HepG2 (cell line): ENCODE results near the gene CCDC70. TPM values are rescaled to one million over a fixed set of nuclear protein-coding genes. Genes with fewer than 3 reads are reported as not detected.

Source experiments
- ATAC-seq: fragments of 200-7000 bp; cut with Tn5 transposase; 3 replicates; pipeline ENCODE4 v1.9.1; 2020; ENCODE audit warnings: mild to moderate bottlenecking, moderate library complexity
- BruUV-seq: library from RNA; stranded (reverse); fragments of 400-500 nt; replicated peaks from 2 replicates; lab custom pipeline; 2021; lab: Mats Ljungman, UMichigan
- CTCF ChIA-PET: fragments of 300-600 bp; formaldehyde crosslinking; extraction: SDS; loops from one replicate; lab custom pipeline; 2021; ENCODE audit warnings: low total read pairs, inconsistent platforms, low intra/inter-chr PET ratio; lab: Yijun Ruan, JAX
- POLR2A ChIA-PET: fragments of 350-600 bp; sonication (Branson Sonifier 250); formaldehyde crosslinking; loops from one replicate; lab custom pipeline; 2020; ENCODE audit warnings: antibody characterized with exemption, inconsistent platforms; lab: Yijun Ruan, JAX
- DNase-seq: peaks from one replicate; pipeline ENCODE4 v3.0.0-alpha.2; 2015; ENCODE audit warnings: low spot score
- FAIRE-seq: peaks from 3 replicates; lab custom pipeline; 2011; peaks lifted over from hg19 to GRCh38; lab: Jason Lieb, UNC
- H2AFZ ChIP-seq: one replicate; pipeline ENCODE4 v1.6.1; 2011; ENCODE audit warnings: low read length, inconsistent platforms
- H3K27ac ChIP-seq: fragments of 300-600 bp; 3 replicates; pipeline ENCODE4 v1.8.0; 2011; ENCODE audit warnings: mixed run types, mild to moderate bottlenecking, mixed read lengths, low read length, inconsistent platforms; ENCODE audit not compliant: insufficient read depth; ENCODE audit errors: extremely low read length
- H3K27me3 ChIP-seq, 2 experiments: fragments of 200-600 bp in 1 of 2; 2 replicates in 1 of 2; 3 replicates in 1 of 2; pipeline versions ENCODE4 v1.6.0 to v1.8.0; 2011; ENCODE audit warnings: low read length in 2 of 2, mild to moderate bottlenecking in 2 of 2, moderate library complexity in 2 of 2, inconsistent platforms in 1 of 2; ENCODE audit not compliant: insufficient read depth in 2 of 2, control insufficient read depth in 1 of 2
- H3K36me3 ChIP-seq, 2 experiments: fragments of 200-600 bp in 1 of 2; replicated peaks in 1 of 2; 2 replicates in 1 of 2; 3 replicates in 1 of 2; pipeline versions ENCODE4 v1.5.1 to v1.8.0; 2011; ENCODE audit warnings: low read length in 2 of 2, inconsistent platforms in 1 of 2; ENCODE audit not compliant: insufficient read depth in 2 of 2, control insufficient read depth in 1 of 2
- H3K4me1 ChIP-seq: 2 replicates; pipeline ENCODE4 v1.5.1; 2012; ENCODE audit warnings: low read length, inconsistent platforms; ENCODE audit not compliant: insufficient read depth
- H3K4me2 ChIP-seq: 2 replicates; pipeline ENCODE4 v1.6.0; 2011; ENCODE audit warnings: low read depth, low read length, inconsistent platforms
- H3K4me3 ChIP-seq, 3 experiments: fragments of 200-600 bp in 1 of 3; sonication (generic), shearing (Covaris generic) in 1 of 3; replicated peaks in 1 of 3; 2 replicates each; pipeline ENCODE4 v1.5.1; 2011 to 2016; ENCODE audit warnings: low read length in 3 of 3, inconsistent platforms in 2 of 3, low read depth in 2 of 3, mild to moderate bottlenecking in 2 of 3, control low read depth in 1 of 3, mixed read lengths in 1 of 3; ENCODE audit not compliant: insufficient read depth in 1 of 3
- H3K79me2 ChIP-seq: one replicate; pipeline ENCODE4 v1.6.1; 2011; ENCODE audit warnings: low read length, inconsistent platforms; ENCODE audit not compliant: insufficient read depth
- H3K9ac ChIP-seq: 2 replicates; pipeline ENCODE4 v1.6.0; 2011; ENCODE audit warnings: mild to moderate bottlenecking, low read depth, low read length, inconsistent platforms; ENCODE audit not compliant: insufficient read depth
- H3K9me3 ChIP-seq: 2 replicates; pipeline ENCODE4 v1.5.1; 2012; ENCODE audit warnings: mild to moderate bottlenecking, low read length
- H4K20me1 ChIP-seq: 2 replicates; pipeline ENCODE4 v1.6.0; 2011; ENCODE audit warnings: inconsistent platforms, mild to moderate bottlenecking, low read length, moderate library complexity; ENCODE audit not compliant: insufficient read depth
- CEBPZ ChIP-seq: IDR thresholded peaks from 2 replicates; pipeline ENCODE4 v1.6.1; 2012; ENCODE audit warnings: low read length, improper control_type of control experiment
- LBX2 ChIP-seq: sonication (generic); formaldehyde crosslinking; IDR thresholded peaks from 2 replicates; pipeline ENCODE4 v1.5.0; 2020; ENCODE audit warnings: missing genetic modification reagents, mild to moderate bottlenecking, borderline replicate concordance
- PHF20 ChIP-seq: sonication (generic); formaldehyde crosslinking; IDR thresholded peaks from 2 replicates; pipeline ENCODE4 v1.5.0; 2020; ENCODE audit warnings: mild to moderate bottlenecking, missing genetic modification reagents
- POLR2AphosphoS2 ChIP-seq: IDR thresholded peaks from 2 replicates; pipeline ENCODE4 v1.6.1; 2011; ENCODE audit warnings: low read depth, low read length, improper control_type of control experiment
- SKI ChIP-seq: fragments of 450-650 bp; IDR thresholded peaks from one replicate; pipeline ENCODE4 v1.6.1; 2018; ENCODE audit warnings: mild to moderate bottlenecking; ENCODE audit not compliant: partially characterized antibody
- TEAD3 ChIP-seq: optimal IDR thresholded peaks from 2 replicates; pipeline ENCODE3; 2016; ENCODE audit warnings: borderline replicate concordance
- TRIM22 ChIP-seq: fragments of 450-650 bp; IDR thresholded peaks from 2 replicates; pipeline ENCODE4 v1.6.1; 2017
- ZNF20 ChIP-seq: sonication (generic); formaldehyde crosslinking; IDR thresholded peaks from 2 replicates; pipeline ENCODE4 v1.4.0; 2020; ENCODE audit warnings: mild to moderate bottlenecking, moderate library complexity, missing genetic modification reagents
- ZNF335 ChIP-seq: sonication (generic); formaldehyde crosslinking; IDR thresholded peaks from 2 replicates; pipeline ENCODE4 v1.4.0; 2020; ENCODE audit warnings: missing genetic modification reagents
- WGBS: methylation state at CpG from one replicate; pipeline ENCODE4 v1.1.6; 2017; ENCODE audit warnings: low lambda C conversion rate; 5-methylcytosine and 5-hydroxymethylcytosine counted together
- in situ Hi-C: cut with HindIII; loops from 2 replicates; pipeline ENCODE4 v1.10.0; 2017; ENCODE audit warnings: low pct_unique_long_range_greater_than_20kb; ENCODE audit not compliant: extremely low pct_ligation_motif_present
- intact Hi-C: fragments of 100-400 bp; cut with micrococcal nuclease; formaldehyde crosslinking; loops from one replicate; pipeline ENCODE4 v1.10.0; 2022; ENCODE audit not compliant: unreplicated experiment
- polyA plus RNA-seq, 8 experiments: library from polyadenylated mRNA; depleted of rRNA in 3 of 8; stranded (reverse) in 7 of 8; unstranded in 1 of 8; fragments of >200 nt; fragmentation: Illumina TruSeq in 4 of 8; extraction: Trizol in 4 of 8; gene quantifications; 2 replicates each; pipeline versions ENCODE4 v1.2.1 to v1.2.3, GENCODE V29; 2011 to 2016; ENCODE audit warnings: low read depth in 4 of 8, missing spikeins in 1 of 8, mixed read lengths in 1 of 8; ENCODE audit not compliant: insufficient read depth in 1 of 8
- total RNA-seq, 5 experiments: library from RNA; depleted of rRNA; stranded (reverse); fragments of >200 nt; fragmentation: Illumina TruSeq; extraction: Trizol; gene quantifications; 2 replicates each; pipeline ENCODE4 v1.2.3, GENCODE V29; 2016; ENCODE audit warnings: low read depth in 1 of 5
- TF ChIP-seq, protein P1 (sequence below): sonication (generic); formaldehyde crosslinking; IDR thresholded peaks from 2 replicates; pipeline ENCODE4 v1.8.1; 2023; ENCODE audit warnings: mild to moderate bottlenecking, inconsistent platforms, moderate library complexity, missing genetic modification reagents, borderline replicate concordance
- TF ChIP-seq, protein P2 (sequence below), 2 experiments: sonication (generic) in 1 of 2; formaldehyde crosslinking in 1 of 2; IDR thresholded peaks; 2 replicates each; pipeline versions ENCODE4 v1.4.0 to v1.6.1; 2018 to 2020; ENCODE audit warnings: missing genetic modification reagents in 2 of 2, borderline replicate concordance in 1 of 2, low read depth in 1 of 2, mild to moderate bottlenecking in 1 of 2, missing biosample characterization in 1 of 2

CCDC70 gene
- total and polyA plus RNA-seq, 2 of the 13 experiments (the other 11 are each of a cell fraction or from before 2014, with no cell fraction given), result 0.13 TPM; not detected in 1

DNA sequence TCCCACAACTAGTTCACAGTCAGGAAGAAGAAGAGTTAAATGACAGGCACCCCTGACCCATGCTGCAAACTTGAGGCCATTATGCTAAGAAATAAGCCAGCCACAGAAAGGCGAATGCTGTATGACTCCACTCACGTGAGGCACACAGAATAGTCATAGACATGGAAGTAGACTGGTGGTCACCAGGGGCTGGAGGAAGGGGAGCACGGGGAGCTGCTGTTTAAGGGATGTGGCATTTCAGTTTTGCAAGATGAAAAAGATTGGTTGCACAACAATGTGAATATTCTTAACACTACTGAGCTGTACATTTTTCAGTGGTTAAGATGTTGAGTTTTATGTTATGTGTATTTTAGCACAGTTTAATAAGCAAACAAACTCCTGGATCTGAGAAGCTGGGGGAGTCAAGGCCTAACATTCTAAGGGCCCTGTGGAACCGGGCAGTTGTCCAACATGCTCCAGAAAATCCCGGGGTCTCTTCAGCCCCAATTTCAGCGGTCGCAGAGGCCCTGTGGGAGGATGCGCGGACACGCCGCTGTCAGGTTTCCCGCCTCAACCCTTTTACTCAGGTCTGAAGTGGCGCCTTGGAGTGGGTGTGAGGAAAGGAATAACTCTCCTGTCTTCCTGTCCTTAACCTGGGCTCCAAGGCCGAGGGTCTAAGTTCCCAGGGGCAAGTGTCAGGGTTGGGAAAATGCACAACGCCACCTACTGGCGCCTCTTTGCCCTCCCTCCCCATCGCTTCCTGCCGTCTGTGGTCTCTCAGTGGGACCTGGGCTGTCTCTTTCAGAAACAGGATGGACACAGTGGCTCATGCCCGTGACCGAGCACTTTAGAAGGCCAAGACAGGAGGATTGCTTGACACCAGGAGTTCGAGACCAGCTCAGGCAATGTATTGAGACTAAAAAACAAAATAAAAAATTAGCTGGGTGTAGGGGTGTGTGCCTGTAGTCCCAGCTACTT is 12.3 kb upstream of the CCDC70 start:
- FAIRE-seq (no peak), DNase-seq (peak; percentile 22), ATAC-seq (peak; percentile 76)
- no peak overlapping the region for H3K4me3 ChIP-seq
- H3K9ac ChIP-seq, result no peak overlapping the region
- WGBS, result 62% methylated on average over 19 of the region's 21 CpGs
- peaks cover 27% of the 10 kb centered on the region for H3K4me1 ChIP-seq
- H3K36me3 ChIP-seq, result no peaks in the 10 kb centered on the region
- BruUV-seq, result no TSS peak
- no peaks in the 10 kb centered on the region for H4K20me1 ChIP-seq
- POLR2A ChIA-PET, result interaction anchor here (0.6 kb wide), 1 partner anchor 22 kb away, joined by 5 read pairs; no protein-coding TSS in a partner anchor
- no peak overlapping the region for H3K4me2 ChIP-seq
- no peak overlapping the region for H3K27ac ChIP-seq
- no peaks in the 10 kb centered on the region for H3K79me2 ChIP-seq
- no peaks in the 10 kb centered on the region for H3K27me3 ChIP-seq
- intact Hi-C loops, result no loop called here
- no peak overlapping the region for H2AFZ ChIP-seq
- CTCF ChIA-PET, result interaction anchor here (1.7 kb wide), 1 partner anchor 34 kb away, joined by 8 read pairs; no protein-coding TSS in a partner anchor
- H3K9me3 ChIP-seq, result no peaks in the 10 kb centered on the region
- in situ Hi-C loops, result no loop called here
- TF ChIP-seq, protein P1, sequence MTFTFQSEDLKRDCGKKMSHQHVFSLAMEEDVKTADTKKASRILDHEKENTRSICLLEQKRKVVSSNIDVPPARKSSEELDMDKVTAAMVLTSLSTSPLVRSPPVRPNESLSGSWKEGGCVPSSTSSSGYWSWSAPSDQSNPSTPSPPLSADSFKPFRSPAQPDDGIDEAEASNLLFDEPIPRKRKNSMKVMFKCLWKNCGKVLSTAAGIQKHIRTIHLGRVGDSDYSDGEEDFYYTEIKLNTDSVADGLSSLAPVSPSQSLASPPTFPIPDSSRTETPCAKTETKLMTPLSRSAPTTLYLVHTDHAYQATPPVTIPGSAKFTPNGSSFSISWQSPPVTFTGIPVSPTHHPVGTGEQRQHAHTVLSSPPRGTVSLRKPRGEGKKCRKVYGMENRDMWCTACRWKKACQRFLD (CRISPR knock-in tag), result no peak
- TF ChIP-seq POLR2AphosphoS2, result no peak
- TF ChIP-seq, protein P2, sequence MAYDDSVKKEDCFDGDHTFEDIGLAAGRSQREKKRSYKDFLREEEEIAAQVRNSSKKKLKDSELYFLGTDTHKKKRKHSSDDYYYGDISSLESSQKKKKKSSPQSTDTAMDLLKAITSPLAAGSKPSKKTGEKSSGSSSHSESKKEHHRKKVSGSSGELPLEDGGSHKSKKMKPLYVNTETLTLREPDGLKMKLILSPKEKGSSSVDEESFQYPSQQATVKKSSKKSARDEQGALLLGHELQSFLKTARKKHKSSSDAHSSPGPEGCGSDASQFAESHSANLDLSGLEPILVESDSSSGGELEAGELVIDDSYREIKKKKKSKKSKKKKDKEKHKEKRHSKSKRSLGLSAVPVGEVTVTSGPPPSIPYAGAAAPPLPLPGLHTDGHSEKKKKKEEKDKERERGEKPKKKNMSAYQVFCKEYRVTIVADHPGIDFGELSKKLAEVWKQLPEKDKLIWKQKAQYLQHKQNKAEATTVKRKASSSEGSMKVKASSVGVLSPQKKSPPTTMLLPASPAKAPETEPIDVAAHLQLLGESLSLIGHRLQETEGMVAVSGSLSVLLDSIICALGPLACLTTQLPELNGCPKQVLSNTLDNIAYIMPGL (CRISPR knock-in tag; IDR thresholded peaks at IDR 0.05; ENCODE audit: borderline replicate concordance in 1 of 2, low read depth in 1 of 2), result 0 out of 4 replicates have a peak, but pooled peaks of 1 of the 2 experiments have one; percentile 35
- TF ChIP-seq PHF20, result no peak
- no peak for TF ChIP-seq ZNF335 (CRISPR knock-in tag)
- no peak for TF ChIP-seq LBX2
- TF ChIP-seq TEAD3 (CRISPR knock-in tag), result peak; percentile 8
- TF ChIP-seq SKI, result no peak
- TF ChIP-seq ZNF20 (CRISPR knock-in tag), result no peak
- TF ChIP-seq CEBPZ, result no peak
- no peak for TF ChIP-seq TRIM22
